ENCODE results near the gene ZNF200. TPM values are rescaled to one million over a fixed set of nuclear protein-coding genes. Genes with fewer than 3 reads are reported as not detected.

The ZNF200 gene
- total and polyA plus RNA-seq, 2 of the 13 experiments (the other 11 are each of a cell fraction or from before 2014, with no cell fraction given) = 3.5 to 16.5 TPM

DNA sequence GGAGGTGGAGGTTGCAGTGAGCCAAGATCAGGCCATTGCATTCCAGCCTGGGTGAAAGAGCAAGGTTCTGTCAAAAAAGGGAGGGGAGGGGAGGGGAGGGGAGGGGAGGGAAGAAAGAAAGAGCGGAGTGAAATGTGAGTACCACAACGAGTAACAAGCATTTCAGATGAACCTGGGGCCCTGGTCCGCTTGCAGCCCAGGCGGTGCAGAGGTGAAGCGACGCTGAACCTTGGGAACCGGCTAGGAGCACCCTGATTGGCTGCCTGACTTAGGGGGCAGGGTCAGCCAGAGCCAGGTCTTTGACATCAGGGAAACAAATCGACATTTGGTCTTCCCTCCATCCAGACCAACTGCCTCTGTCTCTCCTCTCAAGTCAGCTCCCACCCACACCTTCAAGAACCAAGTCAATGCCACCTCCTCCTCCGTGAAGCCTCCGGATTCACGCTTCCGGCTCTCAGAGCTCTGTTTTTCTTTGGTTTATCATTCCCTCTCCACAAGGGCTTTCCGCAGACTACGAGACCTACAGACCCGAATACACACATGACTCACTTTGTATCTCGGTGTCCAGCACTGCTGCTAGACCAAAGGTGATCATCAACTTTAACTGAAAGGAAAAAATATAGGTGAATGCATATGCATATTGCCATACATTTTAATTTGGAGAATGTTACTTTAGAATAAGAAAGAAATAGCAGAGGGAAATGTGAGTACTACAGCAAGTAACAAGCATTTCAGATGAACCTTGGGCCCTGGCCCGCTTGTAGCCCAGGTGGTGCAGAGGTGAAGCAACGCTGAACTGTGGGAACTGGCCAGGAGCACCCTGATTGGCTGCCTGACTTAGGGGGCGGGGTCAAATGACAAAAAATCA lies 27.6 kb downstream of the ZNF200 start (continued):
- TF ChIP-seq ARID5B (CRISPR knock-in tag; IDR thresholded peaks at IDR 0.05) = 0 out of 2 replicates have a peak, but pooled peaks have one; percentile 29
- TF ChIP-seq NR1H2 (CRISPR knock-in tag; IDR thresholded peaks at IDR 0.05; ENCODE audit: borderline replicate concordance, low read depth) = no peak
- TF ChIP-seq NR2F2 (IDR thresholded peaks at IDR 0.05; ENCODE audit: borderline replicate concordance, low read depth) = no peak
- TF ChIP-seq ZNF841 (CRISPR knock-in tag; IDR thresholded peaks at IDR 0.05; ENCODE audit: borderline replicate concordance) = no peak
- 0 out of 2 replicates have a peak, but pooled peaks have one; percentile 3 for TF ChIP-seq SOX5 (CRISPR knock-in tag; IDR thresholded peaks at IDR 0.05; ENCODE audit: borderline replicate concordance)
- no peak for TF ChIP-seq ZNF484 (CRISPR knock-in tag; IDR thresholded peaks at IDR 0.05; ENCODE audit: borderline replicate concordance, low read depth)
- no peak for TF ChIP-seq SOX13 (IDR thresholded peaks at IDR 0.05)
- no peak for TF ChIP-seq SOX13 (CRISPR knock-in tag; conservative IDR thresholded peaks at IDR 0.05 in 1 of 2, IDR thresholded peaks at IDR 0.05 in 1 of 2)
- peak; percentile 30; the same call in 1 of the 2 replicates for TF ChIP-seq ZNF746 (CRISPR knock-in tag; IDR thresholded peaks at IDR 0.05)
- TF ChIP-seq, protein P1, sequence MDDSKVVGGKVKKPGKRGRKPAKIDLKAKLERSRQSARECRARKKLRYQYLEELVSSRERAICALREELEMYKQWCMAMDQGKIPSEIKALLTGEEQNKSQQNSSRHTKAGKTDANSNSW (CRISPR knock-in tag; IDR thresholded peaks at IDR 0.05; ENCODE audit: borderline replicate concordance) = no peak
- TF ChIP-seq ZSCAN20 (CRISPR knock-in tag; IDR thresholded peaks at IDR 0.05; ENCODE audit: borderline replicate concordance) = no peak
- peak; percentile 89 for TF ChIP-seq CEBPB (IDR thresholded peaks at IDR 0.05; ENCODE audit: borderline replicate concordance, low read depth, low read length)
- no peak for TF ChIP-seq THYN1 (CRISPR knock-in tag; IDR thresholded peaks at IDR 0.05; ENCODE audit: borderline replicate concordance, low read depth)
- no peak for TF ChIP-seq SRF (IDR thresholded peaks at IDR 0.05; ENCODE audit: low read depth, low read length)
- no peak for TF ChIP-seq ZNF790 (CRISPR knock-in tag; IDR thresholded peaks at IDR 0.05; ENCODE audit: borderline replicate concordance)
- no peak for TF ChIP-seq REXO4 (CRISPR knock-in tag; IDR thresholded peaks at IDR 0.05; ENCODE audit: borderline replicate concordance)
- TF ChIP-seq ZNF747 (CRISPR knock-in tag; IDR thresholded peaks at IDR 0.05; ENCODE audit: borderline replicate concordance) = no peak
- TF ChIP-seq E2F2 (CRISPR knock-in tag; IDR thresholded peaks at IDR 0.05; ENCODE audit: borderline replicate concordance) = no peak
- peak; percentile 12; the same call in 1 of the 2 replicates for TF ChIP-seq RXRB (CRISPR knock-in tag; IDR thresholded peaks at IDR 0.05; ENCODE audit: borderline replicate concordance)
- TF ChIP-seq, protein P2, sequence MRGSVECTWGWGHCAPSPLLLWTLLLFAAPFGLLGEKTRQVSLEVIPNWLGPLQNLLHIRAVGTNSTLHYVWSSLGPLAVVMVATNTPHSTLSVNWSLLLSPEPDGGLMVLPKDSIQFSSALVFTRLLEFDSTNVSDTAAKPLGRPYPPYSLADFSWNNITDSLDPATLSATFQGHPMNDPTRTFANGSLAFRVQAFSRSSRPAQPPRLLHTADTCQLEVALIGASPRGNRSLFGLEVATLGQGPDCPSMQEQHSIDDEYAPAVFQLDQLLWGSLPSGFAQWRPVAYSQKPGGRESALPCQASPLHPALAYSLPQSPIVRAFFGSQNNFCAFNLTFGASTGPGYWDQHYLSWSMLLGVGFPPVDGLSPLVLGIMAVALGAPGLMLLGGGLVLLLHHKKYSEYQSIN (CRISPR knock-in tag; IDR thresholded peaks at IDR 0.05; ENCODE audit: borderline replicate concordance) = no peak

All from HepG2 (cell line).